CD4-positive, alpha-beta T cell treated with Interleukin-10 for 1 hour (primary cell): ENCODE results near the gene FYTTD1.
"Not testable (repeated sequence)": the region's sequence is repeated elsewhere in the genome, so short reads cannot be mapped to it uniquely, and the experiment has no call there.

Experiments used
- DNase-seq: peaks from one replicate; pipeline ENCODE4 v3.0.0-alpha.2; 2020

The FYTTD1 gene

GRCh38 chr3:197749601-197750395 is at the start of gene FYTTD1:
Gene FYTTD1 (plus strand): TSS chr3:197749883. CDS start chr3:197749972, 89 bp downstream.
- DNase-seq, result peak; percentile 90

GRCh38 chr3:197700095-197700494 is 49.6 kb upstream of the FYTTD1 start:
- DNase-seq, result no peak

DNA sequence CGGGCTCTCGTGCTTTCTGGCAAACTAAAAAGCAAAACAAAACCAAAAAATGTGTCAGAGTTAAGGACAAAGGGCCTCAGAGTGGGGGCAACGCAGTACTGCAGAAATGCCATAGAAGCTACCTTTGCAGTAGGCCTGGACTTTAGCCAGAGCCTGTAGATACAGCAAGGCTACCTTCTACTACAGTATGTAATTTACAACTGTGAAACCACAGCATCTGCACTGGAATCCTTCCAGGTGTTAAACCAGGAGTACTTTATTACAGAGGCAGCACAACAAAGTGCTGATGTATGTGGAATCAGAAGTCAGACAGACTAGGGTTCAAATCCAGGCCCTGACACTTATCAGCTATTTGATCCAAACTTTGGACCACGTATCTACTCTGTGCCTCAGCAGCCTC is 47.8 kb upstream of the FYTTD1 start:
- DNase-seq, result no peak

- DNase-seq, result peak; percentile 13
These were observed 43.0 kb upstream of the FYTTD1 start for GRCh38 chr3:197706658-197707057.

DNA sequence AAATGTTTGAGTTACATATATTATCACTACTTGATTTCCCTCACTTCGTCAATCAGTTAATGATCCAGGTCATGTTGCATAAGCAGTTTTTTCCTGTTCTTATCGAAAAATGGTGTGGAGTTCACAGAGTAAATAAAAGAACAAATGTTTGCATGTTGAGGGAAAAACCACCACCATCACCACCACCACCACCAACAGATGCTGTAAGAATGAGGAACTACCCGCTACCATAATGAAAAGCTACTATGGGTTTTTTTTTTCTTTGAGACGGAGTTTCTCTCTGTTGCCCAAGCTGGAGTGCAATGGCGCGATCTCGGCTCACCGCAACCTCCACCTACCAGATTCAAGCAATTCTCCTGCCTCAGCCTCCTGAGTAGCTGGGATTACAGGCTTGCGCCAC is 40.5 kb upstream of the FYTTD1 start:
- DNase-seq, result no peak

DNA sequence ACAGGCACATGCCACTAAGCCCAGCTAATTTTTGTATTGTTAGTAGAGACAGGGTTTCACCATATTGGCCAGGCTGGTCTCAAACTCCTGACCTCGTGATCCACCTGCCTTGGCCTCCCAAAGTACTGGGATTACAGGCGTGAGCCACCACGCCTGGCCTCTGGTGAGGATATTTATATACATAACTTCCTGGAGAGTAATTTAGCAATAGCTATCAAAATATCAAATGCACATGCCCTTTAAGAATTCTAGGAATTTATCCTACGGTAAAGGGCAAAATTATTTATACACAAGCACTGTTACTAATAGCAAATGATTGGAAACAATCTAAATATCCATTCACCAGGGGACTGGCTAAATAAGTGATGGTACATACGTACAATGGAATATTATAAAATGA is 38.7 kb upstream of the FYTTD1 start:
- DNase-seq, result not testable (repeated sequence)

DNA sequence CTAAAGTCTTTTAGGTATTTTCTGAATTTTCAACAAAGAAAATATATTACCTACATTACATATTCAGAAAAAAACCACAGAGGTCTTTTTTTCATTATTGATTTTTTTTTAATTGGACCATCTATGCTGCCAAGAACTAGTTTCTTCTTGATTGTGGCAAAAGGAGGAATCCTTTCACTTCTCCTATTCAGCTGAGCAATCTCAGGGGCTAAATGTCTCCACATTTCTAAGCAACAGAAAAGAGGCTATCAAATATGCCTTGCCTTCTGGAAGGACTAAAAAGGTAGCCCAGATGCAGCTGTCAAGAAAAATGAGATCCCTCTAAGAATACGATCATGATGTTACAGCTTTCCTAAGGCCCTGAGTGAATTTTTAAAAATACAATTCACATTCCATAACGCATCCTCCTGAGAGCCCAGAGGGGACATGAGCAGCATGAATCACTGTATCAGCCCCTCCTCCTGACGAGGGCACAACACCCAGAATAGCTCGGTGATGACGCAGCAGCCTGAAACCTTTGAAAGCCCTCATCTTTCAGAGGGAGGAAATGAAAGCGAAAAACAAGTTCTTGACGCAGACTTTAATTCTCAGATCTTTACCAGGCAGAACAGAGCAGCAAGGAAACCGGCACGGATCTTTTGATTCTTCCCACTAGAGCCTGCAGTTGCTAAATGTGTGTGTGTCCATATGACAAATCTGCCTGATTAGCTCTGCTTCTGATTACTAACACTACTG is 37.5 kb upstream of the FYTTD1 start:
- peak; percentile 91 for DNase-seq

GRCh38 chr3:197713477-197713822 is 36.2 kb upstream of the FYTTD1 start:
- no peak for DNase-seq

- no peak for DNase-seq
These were observed 35.4 kb upstream of the FYTTD1 start for GRCh38 chr3:197714251-197714650.

- no peak for DNase-seq
These were observed 30.8 kb upstream of the FYTTD1 start for GRCh38 chr3:197718891-197719290.

DNA sequence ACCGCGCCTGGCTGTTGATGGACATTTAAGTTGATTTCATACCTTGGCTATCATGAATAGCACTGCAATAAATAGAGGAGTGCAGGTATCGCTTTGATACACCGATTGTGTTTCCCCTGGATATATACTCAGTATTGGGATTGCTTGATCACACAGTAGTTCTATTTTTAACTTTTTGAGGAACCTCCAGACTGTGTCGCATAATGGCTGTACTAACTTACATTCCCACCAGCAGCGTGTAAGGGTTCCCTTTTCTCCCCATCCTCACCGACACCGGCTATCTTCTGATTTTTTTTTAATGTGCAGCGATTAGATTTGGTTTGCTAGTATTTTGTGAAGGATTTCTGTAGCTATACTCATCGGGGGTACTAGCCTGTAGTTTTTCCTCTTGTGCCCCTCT is 29.0 kb upstream of the FYTTD1 start:
- DNase-seq, result no peak

- DNase-seq, result no peak
These were observed 26.9 kb upstream of the FYTTD1 start for GRCh38 chr3:197722734-197723133.

DNA sequence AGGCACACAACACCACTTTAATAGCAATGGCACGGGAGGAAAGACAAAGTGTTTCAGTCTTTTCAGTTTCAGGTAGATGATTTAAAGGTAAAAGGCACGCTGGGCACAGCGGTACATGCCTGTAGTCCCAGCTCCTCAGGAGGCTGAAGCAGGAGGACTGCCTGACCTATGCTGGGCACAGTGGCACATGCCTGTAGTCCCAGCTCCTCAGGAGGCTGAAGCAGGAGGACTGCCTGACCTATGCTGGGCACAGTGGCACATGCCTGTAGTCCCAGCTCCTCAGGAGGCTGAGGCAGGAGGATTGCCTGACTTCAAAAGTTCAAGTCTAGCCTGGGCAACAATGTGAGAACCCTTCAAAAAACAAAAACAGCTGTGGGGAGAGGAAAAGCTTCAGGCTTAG is 21.8 kb upstream of the FYTTD1 start:
- DNase-seq, result not testable (repeated sequence)

- no peak for DNase-seq
These were observed 21.2 kb upstream of the FYTTD1 start for GRCh38 chr3:197728487-197728886.

- DNase-seq, result no peak
These were observed 19.5 kb upstream of the FYTTD1 start for GRCh38 chr3:197730200-197730599.

DNA sequence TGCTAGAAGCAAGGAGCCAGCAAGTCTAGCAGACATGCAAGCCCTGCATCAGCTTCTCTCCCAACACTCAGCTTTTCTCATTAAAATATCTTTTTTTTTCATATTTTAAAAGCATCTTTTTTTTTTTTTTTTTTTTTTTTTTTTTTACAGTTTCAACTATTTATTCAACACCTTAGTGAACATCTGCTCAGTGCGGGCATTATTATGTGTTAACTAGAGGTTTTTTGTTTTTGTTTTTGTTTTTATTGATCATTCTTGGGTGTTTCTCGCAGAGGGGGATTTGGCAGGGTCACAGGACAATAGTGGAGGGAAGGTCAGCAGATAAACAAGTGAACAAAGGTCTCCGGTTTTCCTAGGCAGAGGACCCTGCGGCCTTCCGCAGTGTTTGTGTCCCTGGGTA is 18.9 kb upstream of the FYTTD1 start:
- not testable (repeated sequence) for DNase-seq

DNA sequence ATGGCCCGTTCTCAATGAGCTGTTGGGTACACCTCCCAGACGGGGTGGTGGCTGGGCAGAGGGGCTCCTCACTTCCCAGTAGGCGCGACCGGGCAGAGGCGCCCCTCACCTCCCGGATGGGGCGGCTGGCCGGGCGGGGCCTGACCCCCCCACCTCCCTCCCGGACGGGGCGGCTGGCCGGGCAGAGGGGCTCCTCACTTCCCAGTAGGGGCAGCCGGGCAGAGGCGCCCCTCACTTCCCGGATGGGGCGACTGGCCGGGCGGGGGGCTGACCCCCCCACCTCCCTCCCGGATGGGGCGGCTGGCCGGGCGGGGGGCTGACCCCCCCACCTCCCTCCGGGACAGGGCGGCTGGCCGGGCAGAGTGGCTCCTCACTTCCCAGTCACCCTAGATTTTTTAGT is 18.2 kb upstream of the FYTTD1 start:
- not testable (repeated sequence) for DNase-seq

DNA sequence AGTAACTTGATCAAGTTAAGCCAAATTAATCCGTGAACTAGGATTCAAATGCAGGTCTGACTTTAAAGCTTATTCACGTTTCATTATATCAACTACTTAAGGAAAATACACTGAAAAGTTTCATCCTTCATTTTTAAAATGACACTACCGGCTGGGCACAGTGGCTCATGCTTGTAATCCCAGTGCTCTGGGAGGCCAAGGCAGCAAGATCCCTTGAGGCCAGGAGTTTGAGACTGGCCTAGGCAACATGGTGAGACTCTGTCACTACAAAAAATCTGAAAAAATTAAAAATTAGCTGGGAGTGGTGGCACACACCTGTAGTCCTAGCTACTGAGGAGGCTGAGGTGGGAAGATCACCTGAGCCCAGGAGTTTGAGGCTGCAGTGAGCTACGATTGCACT is 16.6 kb upstream of the FYTTD1 start:
- DNase-seq, result no peak

GRCh38 chr3:197734667-197735318 is 14.9 kb upstream of the FYTTD1 start:
- no peak for DNase-seq

DNA sequence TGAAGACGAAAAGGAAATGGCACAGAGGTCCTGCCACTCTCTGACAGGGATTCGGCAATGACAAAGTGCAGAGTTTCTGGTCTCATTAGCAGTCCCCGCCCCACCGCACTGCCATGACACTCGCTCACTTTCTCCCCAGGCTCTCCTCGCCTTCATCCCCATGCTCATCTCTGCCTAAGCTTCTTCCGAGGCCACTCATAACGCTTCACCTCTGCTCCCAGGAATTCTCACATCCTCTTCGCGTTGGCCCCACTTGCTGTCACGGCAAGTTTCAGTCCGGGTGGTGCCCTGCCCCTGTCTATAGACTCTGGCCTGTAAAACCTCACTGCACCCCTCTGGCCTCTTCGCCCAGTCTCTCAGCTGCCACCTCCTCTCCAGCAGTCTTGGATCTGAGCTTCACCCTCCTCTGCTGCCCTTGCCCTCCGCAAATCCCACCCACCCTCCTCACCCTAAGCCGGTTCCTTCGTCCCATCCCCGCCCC is 13.6 kb upstream of the FYTTD1 start:
- DNase-seq, result peak; percentile 28

DNA sequence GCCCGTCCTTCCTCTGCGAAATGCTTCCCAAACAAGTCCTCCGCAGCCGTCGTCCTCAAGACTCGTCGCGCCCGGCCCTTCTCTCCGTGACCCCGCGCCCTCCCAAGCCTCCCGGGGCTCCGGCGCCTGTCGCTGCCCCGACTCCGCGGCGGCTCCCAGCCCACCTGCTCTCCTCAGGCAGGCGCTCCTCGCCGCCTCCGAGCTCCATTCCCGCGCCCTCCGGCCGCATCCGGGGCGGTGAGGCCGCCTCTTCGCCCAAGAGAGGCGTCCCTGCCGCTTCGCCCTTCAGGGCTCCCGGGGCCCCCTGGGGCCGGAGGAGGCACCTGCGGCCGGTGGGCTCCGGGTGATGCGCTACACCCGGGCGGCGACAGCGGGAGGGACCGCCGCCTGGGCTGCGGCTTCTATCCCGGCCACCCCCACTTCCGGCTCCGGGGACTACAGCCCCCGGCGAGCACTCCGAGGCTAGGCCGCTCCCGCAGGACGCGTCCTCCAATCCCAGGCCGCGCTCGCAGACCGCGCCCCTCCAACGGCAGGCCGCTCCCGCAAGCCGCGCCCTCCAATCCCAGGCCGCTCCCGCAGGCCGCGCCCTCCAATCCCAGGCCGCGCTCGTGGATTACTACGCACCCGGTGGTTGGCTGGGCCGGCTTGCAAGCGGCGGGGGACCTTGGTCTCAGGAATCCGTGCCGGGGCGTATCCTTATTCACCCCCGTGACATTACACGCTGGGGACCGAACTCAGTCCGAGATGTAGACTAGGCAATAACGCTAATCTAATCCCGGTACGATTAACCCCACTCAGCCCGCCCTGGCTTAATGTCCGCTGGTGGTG is 13.0 kb upstream of the FYTTD1 start, which contains the start of gene RUBCN:
Gene RUBCN, minus strand, starts transcription at position 414 of the 828 bp plus-strand sequence. Its CDS starts 185 bp downstream, at position 229.
- DNase-seq, result peak; percentile 93

DNA sequence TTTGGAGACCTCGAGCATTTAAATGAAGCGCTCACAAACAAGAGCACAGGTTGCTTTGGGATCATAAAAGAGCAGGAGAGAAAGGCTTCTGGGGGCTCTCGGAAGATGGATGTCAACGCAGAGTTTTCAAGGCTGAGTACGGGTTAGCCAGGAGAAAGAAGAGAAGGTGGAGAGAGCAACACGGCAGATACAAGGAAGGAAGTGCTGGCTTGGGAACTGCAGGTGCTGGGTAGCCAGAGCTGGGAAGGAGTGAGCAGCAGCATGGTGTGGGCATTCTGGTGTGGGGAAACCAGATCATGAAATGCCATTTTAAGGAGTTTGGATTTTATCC is 12.4 kb upstream of the FYTTD1 start:
- no peak for DNase-seq
